AG04450 (cell line): ENCODE data around the gene B3GALT6. TPM values are rescaled to one million over a fixed set of nuclear protein-coding genes. Genes with fewer than 3 reads are reported as not detected.
A peak's percentile ranks its signal among the peaks of the same experiment; 100 is the strongest.

Experiments used
- CTCF ChIA-PET: fragments of 300-600, 350-600 bp; formaldehyde crosslinking; extraction: SDS; loops from one replicate; lab custom pipeline; 2022; ENCODE audit warnings: antibody characterized with exemption, inconsistent platforms; lab: Charles Lee
- POLR2A ChIA-PET: fragments of 350-600 bp; formaldehyde crosslinking; extraction: SDS; loops from one replicate; lab custom pipeline; 2021; ENCODE audit warnings: antibody characterized with exemption, inconsistent platforms; lab: Yijun Ruan, JAX
- DNase-seq: peaks from one replicate; pipeline ENCODE4 v3.0.0-alpha.2; 2011; ENCODE audit warnings: low read depth, low spot score
- H3K27ac ChIP-seq: one replicate; pipeline ENCODE4 v1.5.1; 2012; ENCODE audit warnings: low read depth, low read length, control low read depth
- H3K27me3 ChIP-seq: one replicate; pipeline ENCODE4 v1.6.0; 2012; ENCODE audit warnings: low read length; ENCODE audit not compliant: control insufficient read depth, insufficient read depth
- H3K4me3 ChIP-seq: 2 replicates; pipeline ENCODE4 v1.5.1; 2011; ENCODE audit warnings: mild to moderate bottlenecking, low read depth, low read length, control low read depth
- H3K9me3 ChIP-seq: 2 replicates; pipeline ENCODE4 v1.5.1; 2012; ENCODE audit warnings: low read length; ENCODE audit not compliant: control insufficient read depth, insufficient read depth
- CTCF ChIP-seq: IDR thresholded peaks from 2 replicates; pipeline ENCODE4 v1.5.1; 2011; ENCODE audit warnings: low read depth, low read length, control low read depth, inconsistent platforms
- polyA plus RNA-seq: library from polyadenylated mRNA; depleted of rRNA; stranded (reverse); fragments of >200 nt; gene quantifications from 2 replicates; pipeline ENCODE4 v1.2.3, GENCODE V29; 2011

Gene B3GALT6
- polyA plus RNA-seq, 1 experiment, result 15.2 TPM

DNA sequence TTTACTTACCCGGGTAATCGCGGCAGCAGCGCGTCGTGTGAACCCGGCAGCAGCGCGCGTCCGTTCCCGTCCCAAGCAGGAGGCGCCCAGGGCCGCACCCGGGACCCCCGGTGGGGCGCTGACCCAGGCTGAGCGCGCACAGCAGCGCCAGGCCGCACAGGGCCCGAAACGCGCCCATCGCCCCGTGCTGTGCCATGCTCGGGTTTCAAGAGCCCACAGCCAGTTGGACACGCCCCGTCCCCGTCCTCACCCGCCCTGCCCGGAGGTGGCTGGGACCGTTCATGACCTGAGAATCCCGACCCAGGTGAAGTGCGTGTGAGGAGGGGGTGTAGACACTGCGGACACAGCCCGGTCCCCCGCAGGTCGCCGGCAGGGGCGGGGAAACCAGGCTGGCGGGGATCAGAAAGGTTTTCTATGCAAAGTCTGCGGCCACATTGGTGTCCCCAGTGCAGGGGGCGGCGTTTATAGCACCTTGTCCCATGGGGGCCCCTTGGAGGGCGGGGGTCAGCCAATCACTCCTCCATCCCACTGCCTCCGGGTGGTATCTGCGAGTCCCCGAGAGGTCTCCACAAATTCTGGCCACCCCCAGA, 25.6 kb upstream of the B3GALT6 start, which contains the start of gene TNFRSF18:
TSS of gene TNFRSF18 (minus strand) at position 217 of the 590 bp plus-strand sequence. CDS start at position 196, 21 bp downstream.
- POLR2A ChIA-PET, result no interaction called here
- Histone ChIP-seq H3K27me3 (peaks cover 9% of the 10 kb centered on the region), H3K27ac (no peak within 1 kb of the TSS), H3K9me3 (peaks cover 3% of the 10 kb centered on the region; the same call in 1 of the 2 replicates), H3K4me3 (peak within 1 kb of the TSS; percentile 20; the same call in 1 of the 2 replicates)
- CTCF ChIA-PET, result no interaction called here
- TF ChIP-seq CTCF, result no peak
- no peak for DNase-seq

DNA sequence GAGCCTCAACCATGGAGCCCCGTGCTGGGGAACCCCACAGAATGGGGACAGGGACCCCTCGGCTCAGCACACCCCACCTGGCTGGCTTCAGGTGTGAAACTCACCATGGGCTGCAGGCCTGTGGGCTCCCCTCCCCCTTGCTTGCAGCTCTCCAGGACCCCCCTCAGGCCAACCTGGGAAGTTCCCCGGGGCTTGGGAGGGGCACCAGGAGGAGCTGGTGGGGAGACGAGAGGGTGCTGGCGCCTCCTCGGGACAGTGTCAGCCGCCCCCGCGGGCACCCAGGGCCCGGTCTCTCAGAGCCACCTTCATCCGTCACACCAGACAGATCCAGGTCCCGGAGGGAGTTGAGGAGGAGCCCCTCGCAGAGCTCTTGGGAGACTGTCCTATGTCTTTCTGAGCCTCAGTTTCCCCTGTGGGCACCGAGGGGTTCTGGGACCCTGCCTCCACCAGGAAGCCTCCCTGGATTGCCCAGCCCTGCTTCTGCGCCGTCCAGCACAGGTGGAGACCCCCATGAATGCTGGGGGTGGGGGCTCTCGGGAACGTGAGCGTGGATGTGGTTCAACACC, 25.0 kb upstream of the B3GALT6 start:
- H3K27me3 ChIP-seq, result peaks cover 9% of the 10 kb centered on the region
- no peak for DNase-seq
- no peak overlapping the region for H3K27ac ChIP-seq
- no peak overlapping the region for H3K4me3 ChIP-seq
- no peak for TF ChIP-seq CTCF
- H3K9me3 ChIP-seq, result peaks cover 3% of the 10 kb centered on the region; the same call in 1 of the 2 replicates
- POLR2A ChIA-PET, result no interaction called here
- CTCF ChIA-PET, result no interaction called here

GRCh38 chr1:1207571-1207892, 24.5 kb upstream of the B3GALT6 start:
- no peak overlapping the region for H3K4me3 ChIP-seq
- POLR2A ChIA-PET, result no interaction called here
- no peak overlapping the region for H3K27ac ChIP-seq
- peaks cover 3% of the 10 kb centered on the region; the same call in 1 of the 2 replicates for H3K9me3 ChIP-seq
- no peak for DNase-seq
- CTCF ChIA-PET, result no interaction called here
- TF ChIP-seq CTCF, result no peak
- H3K27me3 ChIP-seq, result peaks cover 9% of the 10 kb centered on the region

- no peak for DNase-seq
- H3K27ac ChIP-seq, result peak overlapping the region; percentile 39
- TF ChIP-seq CTCF, result no peak
- ChIA-PET POLR2A (interaction anchor here (0.6 kb wide), 1 partner anchor 56 kb away, joined by 3 read pairs; no protein-coding TSS in a partner anchor), CTCF (no interaction called here)
- H3K27me3 ChIP-seq, result peaks cover 7% of the 10 kb centered on the region
- peaks cover 3% of the 10 kb centered on the region; the same call in 1 of the 2 replicates for H3K9me3 ChIP-seq
- H3K4me3 ChIP-seq, result no peak overlapping the region; the same call in 1 of the 2 replicates
These were observed 23.2 kb upstream of the B3GALT6 start for GRCh38 chr1:1208713-1209433.
